Suprapubic skin (tissue), 4 donors: ENCODE measurements around the gene CCDC57. TPM values are rescaled to one million over a fixed set of nuclear protein-coding genes. Genes with fewer than 3 reads are reported as not detected.

Source experiments
- DNase-seq, 2 donors: peaks; one replicate each; pipeline ENCODE4 v3.0.0-alpha.2; 2019; ENCODE audit warnings: low spot score in 2 of 2
- H3K27ac ChIP-seq: fragments of 200-600 bp; sonication (generic); one replicate; pipeline ENCODE4 v1.5.1; 2019
- H3K27me3 ChIP-seq: fragments of 200-600 bp; sonication (generic); one replicate; pipeline ENCODE4 v1.5.1; 2019
- H3K36me3 ChIP-seq: fragments of 200-600 bp; sonication (generic); one replicate; pipeline ENCODE4 v1.5.1; 2019
- H3K4me1 ChIP-seq: fragments of 200-600 bp; sonication (generic); one replicate; pipeline ENCODE4 v1.5.1; 2019
- H3K4me3 ChIP-seq: fragments of 200-600 bp; sonication (generic); one replicate; pipeline ENCODE4 v1.5.1; 2019; ENCODE audit warnings: mild to moderate bottlenecking
- H3K9me3 ChIP-seq: fragments of 200-600 bp; sonication (generic); one replicate; pipeline ENCODE4 v1.5.1; 2019
- EP300 ChIP-seq: sonication (generic); formaldehyde crosslinking; IDR thresholded peaks from one replicate; pipeline ENCODE4 v1.6.1; 2017; ENCODE audit warnings: antibody characterized with exemption
- POLR2A ChIP-seq, 2 donors: fragments of 450-650 bp; IDR thresholded peaks; one replicate each; pipeline ENCODE4 v1.6.1; 2017; ENCODE audit warnings: antibody characterized with exemption in 2 of 2, mild to moderate bottlenecking in 2 of 2, moderate library complexity in 2 of 2
- POLR2AphosphoS5 ChIP-seq, 3 donors: sonication (generic); formaldehyde crosslinking; IDR thresholded peaks; one replicate each; pipeline ENCODE4 v1.6.1; 2017; ENCODE audit warnings: antibody characterized with exemption in 3 of 3
- WGBS: methylation state at CpG from one replicate; pipeline ENCODE4 v1.1.5; 2018; 5-methylcytosine and 5-hydroxymethylcytosine counted together
- total RNA-seq, 4 donors: library from RNA; depleted of rRNA; stranded (reverse); fragments of >200 nt; gene quantifications; one replicate each; pipeline ENCODE4 v1.1.0, GENCODE V29; 2016
- TF ChIP-seq, protein P1 (sequence below), 2 donors: fragments of 200-600 bp in 1 of 2; fragments of 450-650 bp in 1 of 2; sonication (generic) in 1 of 2; IDR thresholded peaks; one replicate each; pipeline ENCODE4 v1.5.1; 2016 to 2019; ENCODE audit warnings: antibody characterized with exemption in 2 of 2, mild to moderate bottlenecking in 1 of 2, moderate library complexity in 1 of 2

The CCDC57 gene
- total RNA-seq, 4 donors from 2014 or later, result 16.1 to 29.8 (median 20.3) TPM

DNA sequence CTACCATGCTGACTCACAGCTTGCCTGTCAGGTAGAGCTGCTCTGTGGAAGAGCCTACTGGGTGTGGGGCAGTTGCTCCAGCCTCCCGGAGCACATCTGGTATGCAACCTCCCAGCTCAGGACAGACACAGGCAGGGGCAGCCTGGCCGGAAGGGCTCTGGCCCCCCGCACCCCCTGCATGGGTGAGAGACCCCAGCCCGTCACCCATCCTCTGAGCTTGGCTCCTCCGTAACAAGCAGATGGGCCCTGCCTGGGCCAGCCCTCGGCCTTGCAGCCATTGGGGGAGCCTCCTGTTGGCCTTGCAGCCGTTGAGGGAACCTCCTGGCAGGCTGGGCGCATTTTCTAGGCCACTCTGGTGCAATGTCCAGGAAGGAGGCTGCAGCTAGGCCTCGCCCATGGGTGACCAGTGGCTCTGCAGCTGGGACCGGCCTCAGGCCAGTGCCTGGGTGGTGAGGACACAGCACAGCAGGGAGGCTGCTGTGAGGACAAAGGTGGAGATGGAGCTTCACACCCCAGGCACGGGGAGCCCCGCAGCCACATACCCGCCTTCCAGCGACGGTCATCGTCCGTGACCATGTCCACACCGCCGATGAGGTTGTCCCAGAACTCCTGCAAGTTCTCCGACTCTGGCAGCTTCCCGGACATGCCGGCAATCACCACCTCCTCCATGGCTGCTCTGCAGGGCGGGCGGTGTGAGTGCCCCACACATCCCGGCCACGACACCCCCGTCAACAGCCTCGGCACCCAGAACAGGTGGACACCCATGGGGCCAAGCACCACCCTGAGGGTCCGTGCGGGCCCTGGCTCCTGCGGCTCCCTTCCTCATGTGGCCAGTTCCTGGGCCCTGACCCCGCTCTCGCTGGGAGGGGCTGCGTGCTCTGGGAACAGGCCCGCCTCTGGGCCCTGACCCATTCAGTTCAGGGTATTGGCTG lies 116.6 kb downstream of the CCDC57 start:
- no peaks in the 10 kb centered on the region for H3K27me3 ChIP-seq
- DNase-seq, result peak in 1 of 2 donors; percentile 64
- 94% methylated on average over 20 of the region's 35 CpGs for WGBS
- peaks cover 53% of the 10 kb centered on the region for H3K36me3 ChIP-seq
- TF ChIP-seq, protein P1, sequence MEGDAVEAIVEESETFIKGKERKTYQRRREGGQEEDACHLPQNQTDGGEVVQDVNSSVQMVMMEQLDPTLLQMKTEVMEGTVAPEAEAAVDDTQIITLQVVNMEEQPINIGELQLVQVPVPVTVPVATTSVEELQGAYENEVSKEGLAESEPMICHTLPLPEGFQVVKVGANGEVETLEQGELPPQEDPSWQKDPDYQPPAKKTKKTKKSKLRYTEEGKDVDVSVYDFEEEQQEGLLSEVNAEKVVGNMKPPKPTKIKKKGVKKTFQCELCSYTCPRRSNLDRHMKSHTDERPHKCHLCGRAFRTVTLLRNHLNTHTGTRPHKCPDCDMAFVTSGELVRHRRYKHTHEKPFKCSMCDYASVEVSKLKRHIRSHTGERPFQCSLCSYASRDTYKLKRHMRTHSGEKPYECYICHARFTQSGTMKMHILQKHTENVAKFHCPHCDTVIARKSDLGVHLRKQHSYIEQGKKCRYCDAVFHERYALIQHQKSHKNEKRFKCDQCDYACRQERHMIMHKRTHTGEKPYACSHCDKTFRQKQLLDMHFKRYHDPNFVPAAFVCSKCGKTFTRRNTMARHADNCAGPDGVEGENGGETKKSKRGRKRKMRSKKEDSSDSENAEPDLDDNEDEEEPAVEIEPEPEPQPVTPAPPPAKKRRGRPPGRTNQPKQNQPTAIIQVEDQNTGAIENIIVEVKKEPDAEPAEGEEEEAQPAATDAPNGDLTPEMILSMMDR (IDR thresholded peaks at IDR 0.05), result no peak
- TF ChIP-seq POLR2AphosphoS5 (IDR thresholded peaks at IDR 0.05), result no peak
- TF ChIP-seq POLR2A (IDR thresholded peaks at IDR 0.05), result no peak
- TF ChIP-seq EP300, result no peak
- H3K4me3 ChIP-seq, result peak overlapping the region; percentile 75
- H3K27ac ChIP-seq, result peak overlapping the region; percentile 5
- H3K4me1 ChIP-seq, result peaks cover 45% of the 10 kb centered on the region
- H3K9me3 ChIP-seq, result no peaks in the 10 kb centered on the region

DNA sequence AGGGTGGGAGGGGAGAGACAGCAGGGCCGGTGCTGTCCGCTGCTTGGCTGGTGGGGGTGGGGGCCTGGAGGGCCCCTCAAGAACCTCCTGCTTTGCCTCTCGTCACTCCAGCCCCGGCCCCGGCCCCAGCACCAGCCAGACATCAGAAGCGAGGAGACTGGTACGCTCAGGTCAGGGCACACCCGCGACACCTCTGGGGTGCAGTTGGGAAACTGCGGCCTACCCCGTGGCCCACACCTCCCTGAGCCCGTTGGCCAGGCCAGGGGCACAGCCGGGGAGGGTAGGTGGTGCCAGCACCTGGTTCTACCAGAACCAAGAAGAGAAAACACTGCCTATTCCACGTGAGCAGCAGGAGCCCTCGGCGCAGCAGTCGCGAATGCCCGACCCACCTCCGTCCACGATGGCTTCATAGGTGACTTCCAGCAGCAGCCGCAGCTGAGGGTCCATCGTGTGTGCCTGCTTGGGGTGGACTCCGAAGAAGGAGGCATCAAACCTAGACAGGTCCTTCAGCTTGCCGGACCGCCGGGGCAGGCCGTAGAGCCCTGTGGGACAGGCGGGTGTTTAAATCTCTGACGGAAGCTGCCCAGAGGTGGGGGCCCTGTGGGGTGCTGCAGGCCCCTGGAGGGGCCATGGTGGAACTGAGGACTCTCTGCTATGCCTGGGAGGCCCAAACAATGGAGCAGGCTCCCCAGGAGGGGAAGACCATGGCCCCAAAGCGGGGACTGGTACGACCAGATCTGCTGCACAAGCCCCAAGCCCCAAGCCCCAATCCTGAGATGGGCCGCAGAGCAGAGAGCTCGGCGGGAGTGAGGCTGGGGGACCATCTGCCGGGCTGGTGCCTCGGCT lies 117.5 kb downstream of the CCDC57 start:
- H3K4me1 ChIP-seq, result peaks cover 36% of the 10 kb centered on the region
- no peak for TF ChIP-seq POLR2AphosphoS5 (IDR thresholded peaks at IDR 0.05)
- TF ChIP-seq, protein P1 (IDR thresholded peaks at IDR 0.05), result no peak
- TF ChIP-seq POLR2A (IDR thresholded peaks at IDR 0.05), result no peak
- no peak for TF ChIP-seq EP300
- DNase-seq, result no peak
- H3K4me3 ChIP-seq, result peak overlapping the region; percentile 75
- 93% methylated on average over 14 of the region's 37 CpGs for WGBS
- peaks cover 61% of the 10 kb centered on the region for H3K36me3 ChIP-seq
- no peak overlapping the region for H3K27ac ChIP-seq
- H3K9me3 ChIP-seq, result no peaks in the 10 kb centered on the region
- no peaks in the 10 kb centered on the region for H3K27me3 ChIP-seq

DNA sequence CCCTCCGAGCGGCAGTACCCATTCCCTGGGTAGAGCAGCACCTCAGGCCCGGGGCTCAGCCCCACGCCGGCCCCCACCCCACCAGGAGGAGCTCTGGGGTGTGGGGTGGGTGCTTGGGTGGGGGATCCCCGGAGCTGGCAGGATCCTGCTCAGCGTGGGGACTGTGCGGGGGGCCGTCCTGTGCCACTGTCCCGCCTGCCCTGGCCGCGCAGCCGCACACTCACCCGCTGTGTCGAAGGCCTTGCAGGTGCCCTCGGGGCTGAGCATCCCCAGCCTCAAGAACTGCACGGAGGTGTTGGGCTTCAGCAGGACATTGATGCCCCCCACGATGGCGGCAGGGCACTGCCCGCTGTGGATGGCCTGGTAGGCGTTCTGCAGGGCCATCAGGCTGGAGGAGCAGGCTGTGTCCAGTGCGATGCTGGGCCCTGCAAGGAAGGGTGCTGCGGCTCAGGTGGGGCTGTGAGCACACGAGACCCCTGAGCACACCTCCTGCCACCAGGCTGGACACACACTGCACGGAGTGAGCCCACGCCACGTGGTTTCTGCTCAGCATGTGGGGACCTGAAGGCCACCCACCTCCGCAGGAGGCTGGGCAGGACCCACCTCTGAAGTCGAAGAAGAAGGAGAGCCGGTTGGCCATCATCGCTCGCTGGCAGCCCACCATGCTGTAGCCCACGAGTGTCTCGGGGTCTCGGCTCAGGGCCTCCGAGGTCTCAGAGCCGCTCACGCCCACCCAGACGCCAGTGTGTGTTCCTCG lies 119.5 kb downstream of the CCDC57 start:
- WGBS, result 92% methylated on average over 5 of the region's 40 CpGs
- no peaks in the 10 kb centered on the region for H3K27me3 ChIP-seq
- H3K36me3 ChIP-seq, result peaks cover 81% of the 10 kb centered on the region
- peaks cover 23% of the 10 kb centered on the region for H3K4me1 ChIP-seq
- no peak for TF ChIP-seq POLR2A (IDR thresholded peaks at IDR 0.05)
- TF ChIP-seq EP300, result no peak
- TF ChIP-seq POLR2AphosphoS5 (IDR thresholded peaks at IDR 0.05), result no peak
- TF ChIP-seq, protein P1 (IDR thresholded peaks at IDR 0.05), result no peak
- DNase-seq, result no peak
- no peaks in the 10 kb centered on the region for H3K9me3 ChIP-seq
- H3K27ac ChIP-seq, result no peak overlapping the region
- no peak overlapping the region for H3K4me3 ChIP-seq

DNA sequence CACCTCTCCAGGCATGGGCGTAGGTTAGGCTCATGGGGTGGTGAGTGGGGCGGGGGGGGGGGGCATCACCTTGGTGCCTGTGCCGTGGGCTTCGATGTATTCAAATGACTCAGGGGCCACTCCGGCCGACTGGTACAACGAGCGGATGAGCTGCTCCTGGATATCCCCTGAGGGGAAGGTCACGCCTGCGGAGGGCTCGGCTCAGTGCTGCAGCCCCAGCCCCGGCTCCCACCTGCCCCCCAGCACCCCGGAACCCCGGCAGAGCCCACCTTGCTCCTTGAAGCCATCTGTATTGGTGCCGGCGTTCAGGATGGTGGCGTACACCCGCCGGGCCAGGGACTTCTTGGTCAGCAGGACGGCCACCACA lies 120.0 kb downstream of the CCDC57 start:
- Histone ChIP-seq H3K27ac (no peak overlapping the region), H3K4me1 (peaks cover 23% of the 10 kb centered on the region)
- 100% methylated on average over 1 of the region's 20 CpGs for WGBS

More for the DNA sequence above, 120.0 kb downstream of the CCDC57 start:
- DNase-seq, result no peak
- no peaks in the 10 kb centered on the region for H3K9me3 ChIP-seq
- H3K36me3 ChIP-seq, result peaks cover 87% of the 10 kb centered on the region
- H3K27me3 ChIP-seq, result no peaks in the 10 kb centered on the region
- TF ChIP-seq, protein P1 (IDR thresholded peaks at IDR 0.05), result no peak
- TF ChIP-seq EP300 (no peak), POLR2AphosphoS5 (IDR thresholded peaks at IDR 0.05) (no peak), POLR2A (IDR thresholded peaks at IDR 0.05) (no peak)
- H3K4me3 ChIP-seq, result no peak overlapping the region
